ENCODE measurements around the gene STIM1. TPM values are rescaled to one million over a fixed set of nuclear protein-coding genes. Genes with fewer than 3 reads are reported as not detected.

STIM1 gene
- total RNA-seq, 1 experiment from 2014 or later = 9.0 TPM

DNA sequence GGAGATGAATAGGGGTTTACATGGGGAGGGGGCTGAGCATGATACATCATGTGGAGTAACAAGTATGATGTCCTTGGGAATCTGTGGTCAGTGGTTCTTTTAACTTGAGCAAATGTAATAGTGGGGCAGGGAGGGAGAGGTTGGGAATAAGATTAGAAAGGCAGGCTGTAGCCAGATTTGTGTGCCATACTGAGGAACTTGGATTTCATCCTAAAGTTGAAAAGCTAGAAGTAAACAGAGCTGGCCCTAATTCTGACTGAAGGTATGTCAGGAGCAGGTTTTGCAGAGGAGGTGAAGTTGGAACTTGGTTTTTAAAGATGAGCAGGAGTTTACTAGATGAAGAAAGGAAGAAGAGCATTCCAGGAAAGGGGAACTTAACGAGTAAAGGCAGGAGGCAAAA is 130.8 kb downstream of the STIM1 start:
- Histone ChIP-seq H3K27ac (ENCODE audit: low read length) (no peak overlapping the region), H3K36me3 (ENCODE audit: insufficient read depth, low read length) (no peaks in the 10 kb centered on the region), H3K9me3 (ENCODE audit: low read length) (no peaks in the 10 kb centered on the region), H3K4me1 (ENCODE audit: low read length) (peaks cover 10% of the 10 kb centered on the region), H3K9ac (ENCODE audit: low read length) (no peak overlapping the region), H3K4me2 (ENCODE audit: low read depth, low read length, poor library complexity, severe bottlenecking) (no peak overlapping the region), H4K20me1 (ENCODE audit: insufficient read depth, low read depth, low read length) (no peaks in the 10 kb centered on the region), H3K27me3 (ENCODE audit: low read length) (peaks cover 5% of the 10 kb centered on the region; the same call in 1 of the 2 replicates), H3K4me3 (ENCODE audit: low read length) (no peak overlapping the region), H3K79me2 (ENCODE audit: low read length) (no peaks in the 10 kb centered on the region), H2AFZ (ENCODE audit: low read length) (no peak overlapping the region), H3K9me2 (replicated peaks; ENCODE audit: insufficient read depth, low read length) (no peaks in the 10 kb centered on the region)
- no peak for DNase-seq

DNA sequence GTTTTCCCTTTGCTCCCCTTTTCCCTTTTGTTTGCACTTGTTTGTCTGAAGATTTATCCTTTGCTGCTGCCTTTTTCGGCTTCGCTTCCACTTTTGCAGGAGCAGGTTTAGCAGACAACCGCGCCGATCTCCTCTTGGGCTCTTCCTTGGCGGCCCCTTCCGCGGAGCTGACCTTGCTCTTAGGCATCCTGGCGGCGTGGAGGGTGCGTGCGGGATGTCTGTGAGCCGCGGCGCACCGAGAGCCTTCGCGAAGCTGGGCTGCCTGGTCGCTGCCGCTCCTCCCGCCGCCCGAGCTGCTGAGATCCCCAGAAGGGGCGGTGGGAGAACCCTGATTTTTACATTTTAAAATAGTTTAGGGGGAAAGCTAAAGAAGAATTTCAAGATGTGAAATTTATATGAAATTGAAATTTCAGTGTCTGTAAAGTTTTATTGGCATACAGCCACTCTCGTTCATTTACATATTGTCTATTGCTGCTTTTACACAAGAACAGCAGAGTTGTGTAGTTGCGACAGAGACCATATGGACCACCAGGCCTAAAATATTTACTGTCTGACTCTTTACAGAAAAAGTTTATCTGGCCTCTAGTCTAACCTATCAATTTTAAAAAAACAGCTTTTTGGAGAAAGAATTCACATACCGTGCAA is 133.9 kb downstream of the STIM1 start:
- Histone ChIP-seq H3K4me3 (ENCODE audit: low read length) (no peak overlapping the region), H3K79me2 (ENCODE audit: low read length) (no peaks in the 10 kb centered on the region), H4K20me1 (ENCODE audit: insufficient read depth, low read depth, low read length) (no peaks in the 10 kb centered on the region), H3K9me2 (replicated peaks; ENCODE audit: insufficient read depth, low read length) (no peaks in the 10 kb centered on the region), H2AFZ (ENCODE audit: low read length) (no peak overlapping the region), H3K27ac (ENCODE audit: low read length) (no peak overlapping the region), H3K27me3 (ENCODE audit: low read length) (peaks cover 5% of the 10 kb centered on the region; the same call in 1 of the 2 replicates), H3K4me1 (ENCODE audit: low read length) (no peaks in the 10 kb centered on the region), H3K9ac (ENCODE audit: low read length) (no peak overlapping the region), H3K9me3 (ENCODE audit: low read length) (no peaks in the 10 kb centered on the region), H3K36me3 (ENCODE audit: insufficient read depth, low read length) (no peaks in the 10 kb centered on the region), H3K4me2 (ENCODE audit: low read depth, low read length, poor library complexity, severe bottlenecking) (no peak overlapping the region)
- no peak for DNase-seq

DNA sequence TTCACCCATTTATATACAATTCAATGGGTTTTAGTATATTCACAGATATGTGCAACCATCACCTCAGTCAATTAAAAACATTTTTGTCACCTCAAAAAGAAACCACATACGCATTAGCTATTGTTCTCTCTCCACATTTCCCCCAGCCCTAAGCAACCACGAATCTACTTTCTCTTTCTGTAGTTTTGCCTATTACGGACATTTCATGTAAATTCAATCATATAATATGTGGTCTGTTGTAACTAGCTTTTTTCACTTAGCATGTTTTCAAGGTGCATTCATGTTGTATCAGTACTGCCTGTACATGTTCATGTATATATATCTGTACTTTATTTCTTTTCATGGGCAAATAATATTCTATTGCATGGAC is 134.4 kb downstream of the STIM1 start:
- H3K27me3 ChIP-seq (ENCODE audit: low read length) = peaks cover 5% of the 10 kb centered on the region; the same call in 1 of the 2 replicates
- H3K27ac ChIP-seq (ENCODE audit: low read length) = no peak overlapping the region
- no peaks in the 10 kb centered on the region for H4K20me1 ChIP-seq (ENCODE audit: insufficient read depth, low read depth, low read length)
- DNase-seq = no peak
- no peak overlapping the region for H3K9ac ChIP-seq (ENCODE audit: low read length)
- H2AFZ ChIP-seq (ENCODE audit: low read length) = no peak overlapping the region
- H3K9me3 ChIP-seq (ENCODE audit: low read length) = no peaks in the 10 kb centered on the region
- H3K9me2 ChIP-seq (replicated peaks; ENCODE audit: insufficient read depth, low read length) = no peaks in the 10 kb centered on the region
- no peak overlapping the region for H3K4me2 ChIP-seq (ENCODE audit: low read depth, low read length, poor library complexity, severe bottlenecking)
- H3K4me3 ChIP-seq (ENCODE audit: low read length) = no peak overlapping the region
- no peaks in the 10 kb centered on the region for H3K36me3 ChIP-seq (ENCODE audit: insufficient read depth, low read length)
- no peaks in the 10 kb centered on the region for H3K79me2 ChIP-seq (ENCODE audit: low read length)
- no peaks in the 10 kb centered on the region for H3K4me1 ChIP-seq (ENCODE audit: low read length)

- Histone ChIP-seq H3K4me3 (ENCODE audit: low read length) (no peak overlapping the region), H3K27me3 (ENCODE audit: low read length) (peaks cover 5% of the 10 kb centered on the region; the same call in 1 of the 2 replicates), H2AFZ (ENCODE audit: low read length) (no peak overlapping the region)
Observed at GRCh38 chr11:3990406-3990805, 134.9 kb downstream of the STIM1 start.

GRCh38 chr11:3992964-3993363 is 137.5 kb downstream of the STIM1 start:
- Histone ChIP-seq H3K4me3 (ENCODE audit: low read length) (no peak overlapping the region), H3K9me2 (replicated peaks; ENCODE audit: insufficient read depth, low read length) (no peaks in the 10 kb centered on the region), H3K27ac (ENCODE audit: low read length) (no peak overlapping the region), H4K20me1 (ENCODE audit: insufficient read depth, low read depth, low read length) (0 out of 2 replicates have a peak, but pooled peaks cover 9% of the 10 kb centered on the region), H3K36me3 (ENCODE audit: insufficient read depth, low read length) (no peaks in the 10 kb centered on the region), H3K79me2 (ENCODE audit: low read length) (no peaks in the 10 kb centered on the region), H3K4me1 (ENCODE audit: low read length) (peaks cover 5% of the 10 kb centered on the region; the same call in 1 of the 2 replicates), H3K9ac (ENCODE audit: low read length) (no peak overlapping the region), H3K27me3 (ENCODE audit: low read length) (peaks cover 5% of the 10 kb centered on the region; the same call in 1 of the 2 replicates), H3K4me2 (ENCODE audit: low read depth, low read length, poor library complexity, severe bottlenecking) (no peak overlapping the region), H3K9me3 (ENCODE audit: low read length) (no peaks in the 10 kb centered on the region), H2AFZ (ENCODE audit: low read length) (no peak overlapping the region)
- DNase-seq = no peak

More at GRCh38 chr11:3990406-3990805, 134.9 kb downstream of the STIM1 start:
- Histone ChIP-seq H3K4me2 (ENCODE audit: low read depth, low read length, poor library complexity, severe bottlenecking) (no peak overlapping the region), H3K27ac (ENCODE audit: low read length) (no peak overlapping the region), H3K9ac (ENCODE audit: low read length) (no peak overlapping the region), H3K79me2 (ENCODE audit: low read length) (no peaks in the 10 kb centered on the region), H3K9me2 (replicated peaks; ENCODE audit: insufficient read depth, low read length) (no peaks in the 10 kb centered on the region), H3K4me1 (ENCODE audit: low read length) (no peaks in the 10 kb centered on the region), H3K36me3 (ENCODE audit: insufficient read depth, low read length) (no peaks in the 10 kb centered on the region), H4K20me1 (ENCODE audit: insufficient read depth, low read depth, low read length) (no peaks in the 10 kb centered on the region), H3K9me3 (ENCODE audit: low read length) (no peaks in the 10 kb centered on the region)
- DNase-seq = no peak

DNA sequence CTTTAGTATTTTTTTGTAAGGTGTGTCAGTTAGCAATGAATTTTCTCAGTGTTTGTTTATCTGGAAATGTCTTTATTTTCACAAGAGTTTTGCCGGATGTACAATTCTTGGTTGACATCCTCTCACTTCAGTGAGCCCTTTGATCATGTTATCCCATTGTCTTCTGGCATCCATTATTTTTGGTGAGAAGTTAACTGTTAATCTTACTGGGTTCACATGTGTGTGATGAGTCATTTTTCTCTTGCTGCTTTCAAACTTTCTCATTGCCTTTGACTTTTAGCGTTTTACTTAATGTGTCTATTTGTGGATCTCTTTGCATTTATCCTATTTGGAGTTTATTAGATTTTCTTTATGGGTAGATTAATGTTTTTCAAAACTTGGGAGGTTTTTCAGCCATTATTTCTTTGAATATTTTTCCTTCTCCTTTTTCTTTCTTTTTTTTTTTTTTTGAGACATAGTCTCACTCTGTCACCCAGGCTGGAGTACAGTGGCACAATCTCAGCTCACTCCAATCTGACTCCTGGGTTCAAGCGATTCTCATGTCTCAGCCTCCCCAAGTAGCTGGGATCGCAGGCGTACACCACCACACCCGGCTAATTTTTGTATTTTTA is 138.7 kb downstream of the STIM1 start:
- DNase-seq = no peak
- Histone ChIP-seq H3K27ac (ENCODE audit: low read length) (no peak overlapping the region), H3K79me2 (ENCODE audit: low read length) (no peaks in the 10 kb centered on the region)

DNA sequence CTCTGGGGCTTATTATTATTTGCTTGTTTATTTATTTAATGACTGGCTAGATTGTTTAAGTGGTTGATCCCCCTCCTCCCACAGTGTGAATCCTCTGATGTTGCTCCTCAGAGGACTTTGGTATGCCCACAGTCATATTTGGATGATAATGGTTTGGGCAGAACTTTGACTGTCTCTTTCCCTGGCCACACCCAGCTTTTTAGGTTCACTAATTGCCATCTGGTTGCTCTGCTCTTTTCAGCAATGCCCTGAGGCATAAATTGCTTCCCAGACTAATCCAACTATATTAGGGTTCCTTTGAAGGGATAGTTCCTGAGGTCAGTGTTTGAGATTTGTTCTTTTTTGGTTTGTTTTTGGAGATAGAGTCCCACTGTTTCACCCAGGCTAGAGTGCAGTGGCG is 139.8 kb downstream of the STIM1 start:
- Histone ChIP-seq H3K27me3 (ENCODE audit: low read length) (0 out of 2 replicates have a peak, but pooled peaks cover under 1% of the 10 kb centered on the region), H3K79me2 (ENCODE audit: low read length) (no peaks in the 10 kb centered on the region), H4K20me1 (ENCODE audit: insufficient read depth, low read depth, low read length) (0 out of 2 replicates have a peak, but pooled peaks cover 9% of the 10 kb centered on the region), H3K27ac (ENCODE audit: low read length) (no peak overlapping the region), H3K4me3 (ENCODE audit: low read length) (no peak overlapping the region), H2AFZ (ENCODE audit: low read length) (no peak overlapping the region), H3K9me2 (replicated peaks; ENCODE audit: insufficient read depth, low read length) (no peaks in the 10 kb centered on the region), H3K9me3 (ENCODE audit: low read length) (no peaks in the 10 kb centered on the region), H3K4me1 (ENCODE audit: low read length) (peaks cover 5% of the 10 kb centered on the region; the same call in 1 of the 2 replicates), H3K9ac (ENCODE audit: low read length) (no peak overlapping the region), H3K4me2 (ENCODE audit: low read depth, low read length, poor library complexity, severe bottlenecking) (no peak overlapping the region), H3K36me3 (ENCODE audit: insufficient read depth, low read length) (no peaks in the 10 kb centered on the region)
- no peak for DNase-seq

More for the DNA sequence above, 138.7 kb downstream of the STIM1 start:
- H2AFZ ChIP-seq (ENCODE audit: low read length) = no peak overlapping the region
- H3K27me3 ChIP-seq (ENCODE audit: low read length) = peaks cover 5% of the 10 kb centered on the region; the same call in 1 of the 2 replicates
- no peak overlapping the region for H3K9ac ChIP-seq (ENCODE audit: low read length)
- H3K4me1 ChIP-seq (ENCODE audit: low read length) = peaks cover 5% of the 10 kb centered on the region; the same call in 1 of the 2 replicates
- H3K36me3 ChIP-seq (ENCODE audit: insufficient read depth, low read length) = no peaks in the 10 kb centered on the region
- H3K4me2 ChIP-seq (ENCODE audit: low read depth, low read length, poor library complexity, severe bottlenecking) = no peak overlapping the region
- H3K4me3 ChIP-seq (ENCODE audit: low read length) = no peak overlapping the region
- no peaks in the 10 kb centered on the region for H3K9me2 ChIP-seq (replicated peaks; ENCODE audit: insufficient read depth, low read length)
- 0 out of 2 replicates have a peak, but pooled peaks cover 9% of the 10 kb centered on the region for H4K20me1 ChIP-seq (ENCODE audit: insufficient read depth, low read depth, low read length)
- H3K9me3 ChIP-seq (ENCODE audit: low read length) = no peaks in the 10 kb centered on the region

- Histone ChIP-seq H3K9ac (ENCODE audit: low read length) (no peak overlapping the region), H3K36me3 (ENCODE audit: insufficient read depth, low read length) (no peaks in the 10 kb centered on the region), H3K27ac (ENCODE audit: low read length) (no peak overlapping the region), H3K9me2 (replicated peaks; ENCODE audit: insufficient read depth, low read length) (no peaks in the 10 kb centered on the region), H2AFZ (ENCODE audit: low read length) (no peak overlapping the region), H3K4me3 (ENCODE audit: low read length) (no peak overlapping the region), H3K27me3 (ENCODE audit: low read length) (no peaks in the 10 kb centered on the region), H3K4me2 (ENCODE audit: low read depth, low read length, poor library complexity, severe bottlenecking) (no peak overlapping the region), H3K4me1 (ENCODE audit: low read length) (peaks cover 5% of the 10 kb centered on the region; the same call in 1 of the 2 replicates), H3K79me2 (ENCODE audit: low read length) (no peaks in the 10 kb centered on the region), H3K9me3 (ENCODE audit: low read length) (no peaks in the 10 kb centered on the region), H4K20me1 (ENCODE audit: insufficient read depth, low read depth, low read length) (0 out of 2 replicates have a peak, but pooled peaks cover 9% of the 10 kb centered on the region)
- DNase-seq = no peak
Observed at GRCh38 chr11:3995949-3996554, 140.6 kb downstream of the STIM1 start.
